ENCODE results near the gene GPR39. TPM values are rescaled to one million over a fixed set of nuclear protein-coding genes. Genes with fewer than 3 reads are reported as not detected.

Gene GPR39
- total RNA-seq, 1 experiment from 2014 or later: 9.0 TPM

GRCh38 chr2:132437852-132438669 is 21.5 kb downstream of the GPR39 start:
- Histone ChIP-seq H3K9me3 (ENCODE audit: control insufficient read depth, insufficient read depth, low read depth, low read length) (no peaks in the 10 kb centered on the region), H3K36me3 (ENCODE audit: control insufficient read depth, insufficient read depth, low read length) (no peaks in the 10 kb centered on the region), H3K27ac (ENCODE audit: low read length) (peak overlapping the region; percentile 92), H3K4me1 (ENCODE audit: control insufficient read depth, insufficient read depth, low read length) (peaks cover 49% of the 10 kb centered on the region), H3K4me3 (ENCODE audit: low read depth in 2 of 2, low read length in 2 of 2) (0 out of 4 replicates have a peak overlapping the region, but pooled peaks of 1 of the 2 experiments have one; percentile 2), H3K27me3 (ENCODE audit: control insufficient read depth, insufficient read depth, low read length) (no peaks in the 10 kb centered on the region)
- DNase-seq (ENCODE audit: low read depth, low spot score): no peak
- TF ChIP-seq REST (IDR thresholded peaks at IDR 0.05; ENCODE audit: insufficient read depth in 1 of 2, low read depth in 2 of 2, low read length in 1 of 2) (no peak), TCF7L2 (IDR thresholded peaks at IDR 0.05; ENCODE audit: low read depth, low read length) (no peak), POLR2AphosphoS5 (IDR thresholded peaks at IDR 0.05; ENCODE audit: low read depth, low read length) (no peak), SIN3A (IDR thresholded peaks at IDR 0.05; ENCODE audit: borderline replicate concordance, insufficient read depth, low read depth, low read length) (no peak)
- TF ChIP-seq, protein P1, sequence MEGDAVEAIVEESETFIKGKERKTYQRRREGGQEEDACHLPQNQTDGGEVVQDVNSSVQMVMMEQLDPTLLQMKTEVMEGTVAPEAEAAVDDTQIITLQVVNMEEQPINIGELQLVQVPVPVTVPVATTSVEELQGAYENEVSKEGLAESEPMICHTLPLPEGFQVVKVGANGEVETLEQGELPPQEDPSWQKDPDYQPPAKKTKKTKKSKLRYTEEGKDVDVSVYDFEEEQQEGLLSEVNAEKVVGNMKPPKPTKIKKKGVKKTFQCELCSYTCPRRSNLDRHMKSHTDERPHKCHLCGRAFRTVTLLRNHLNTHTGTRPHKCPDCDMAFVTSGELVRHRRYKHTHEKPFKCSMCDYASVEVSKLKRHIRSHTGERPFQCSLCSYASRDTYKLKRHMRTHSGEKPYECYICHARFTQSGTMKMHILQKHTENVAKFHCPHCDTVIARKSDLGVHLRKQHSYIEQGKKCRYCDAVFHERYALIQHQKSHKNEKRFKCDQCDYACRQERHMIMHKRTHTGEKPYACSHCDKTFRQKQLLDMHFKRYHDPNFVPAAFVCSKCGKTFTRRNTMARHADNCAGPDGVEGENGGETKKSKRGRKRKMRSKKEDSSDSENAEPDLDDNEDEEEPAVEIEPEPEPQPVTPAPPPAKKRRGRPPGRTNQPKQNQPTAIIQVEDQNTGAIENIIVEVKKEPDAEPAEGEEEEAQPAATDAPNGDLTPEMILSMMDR (IDR thresholded peaks at IDR 0.05): no peak
- in situ Hi-C loops (cut with HindIII; ENCODE audit: low pct_unique_long_range_greater_than_20kb, low sequenced_read_pairs) (no loop called here), intact Hi-C loops (cut with micrococcal nuclease; ENCODE audit: unreplicated experiment) (loop anchor here (2.0 kb wide), 1 partner anchor 19 kb away; no protein-coding TSS in a partner anchor)
- POLR2A ChIA-PET: interaction anchor here (0.6 kb wide), 2 partner anchors 11 to 1709 kb away, joined by 5 to 8 read pairs; partner anchors contain the start of gene GPR148
- BruUV-seq (replicated peaks): no TSS peak
- peak; percentile 52 for ATAC-seq
- CTCF ChIA-PET: interaction anchor here (0.6 to 1.6 kb wide), 4 partner anchors 11 to 109 kb away, joined by 4 read pairs; no protein-coding TSS in a partner anchor

DNA sequence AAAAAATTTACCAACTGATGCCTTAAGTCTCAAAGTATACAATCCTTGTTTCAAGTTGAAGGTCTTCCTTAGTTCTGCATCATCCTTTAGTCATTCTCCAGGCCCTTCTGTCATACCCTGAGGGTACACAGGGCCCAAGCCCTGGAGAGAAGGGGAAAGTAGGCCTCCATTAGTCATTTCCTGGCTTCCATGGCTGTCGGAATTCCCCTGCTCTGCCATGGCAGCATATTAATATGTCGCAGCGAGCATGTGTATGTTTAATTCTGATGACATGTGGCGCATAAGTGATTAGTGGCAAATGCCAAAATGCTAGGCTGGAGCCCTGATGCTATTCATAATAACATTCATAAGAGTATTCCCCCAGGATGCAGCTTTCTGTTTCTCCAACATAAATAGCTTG is 22.1 kb downstream of the GPR39 start:
- ATAC-seq: peak; percentile 95

More for the DNA sequence above, 22.1 kb downstream of the GPR39 start:
- Histone ChIP-seq H3K27ac (ENCODE audit: low read length) (peak overlapping the region; percentile 92), H3K9me3 (ENCODE audit: control insufficient read depth, insufficient read depth, low read depth, low read length) (no peaks in the 10 kb centered on the region), H3K4me1 (ENCODE audit: control insufficient read depth, insufficient read depth, low read length) (peaks cover 49% of the 10 kb centered on the region), H3K4me3 (ENCODE audit: low read depth in 2 of 2, low read length in 2 of 2) (peak overlapping the region in 1 of 2 experiments; percentile 30; a peak in 2 of 4 replicates), H3K27me3 (ENCODE audit: control insufficient read depth, insufficient read depth, low read length) (no peaks in the 10 kb centered on the region), H3K36me3 (ENCODE audit: control insufficient read depth, insufficient read depth, low read length) (no peaks in the 10 kb centered on the region)
- DNase-seq (ENCODE audit: low read depth, low spot score): peak; percentile 94
- no TSS peak for BruUV-seq (replicated peaks)
- intact Hi-C loops (cut with micrococcal nuclease; ENCODE audit: unreplicated experiment): loop anchor here (2.0 kb wide), 1 partner anchor 20 kb away; no protein-coding TSS in a partner anchor
- TF ChIP-seq TCF7L2 (IDR thresholded peaks at IDR 0.05; ENCODE audit: low read depth, low read length) (no peak; the same call in 1 of the 2 replicates), SIN3A (IDR thresholded peaks at IDR 0.05; ENCODE audit: borderline replicate concordance, insufficient read depth, low read depth, low read length) (0 out of 2 replicates have a peak, but pooled peaks have one; percentile 65), POLR2AphosphoS5 (IDR thresholded peaks at IDR 0.05; ENCODE audit: low read depth, low read length) (peak; percentile 66; the same call in 1 of the 2 replicates), REST (IDR thresholded peaks at IDR 0.05; ENCODE audit: insufficient read depth in 1 of 2, low read depth in 2 of 2, low read length in 1 of 2) (no peak)
- TF ChIP-seq, protein P1 (IDR thresholded peaks at IDR 0.05): no peak
- in situ Hi-C loops (cut with HindIII; ENCODE audit: low pct_unique_long_range_greater_than_20kb, low sequenced_read_pairs): no loop called here
- ChIA-PET POLR2A (no interaction called here), CTCF (interaction anchor here (1.6 kb wide), 1 partner anchor 10 kb away, joined by 4 read pairs; no protein-coding TSS in a partner anchor)

Data from Panc1 (cell line).